CD4-positive, CD25-positive, alpha-beta regulatory T cell (primary cell): ENCODE measurements around the gene TRAF3. TPM values are rescaled to one million over a fixed set of nuclear protein-coding genes. Genes with fewer than 3 reads are reported as not detected.

Experiments used
- ATAC-seq, 2 donors: fragments of 150-1000 bp; cut with Tn5 transposase; one replicate each; pipeline ENCODE4 v1.10.0; 2021; ENCODE audit warnings: low read depth in 2 of 2, moderate number of reproducible peaks in 2 of 2, moderate library complexity in 1 of 2
- DNase-seq, 3 donors: peaks; one replicate each; pipeline versions ENCODE4 v3.0.0 to v3.0.0-alpha.2; 2012 to 2022; ENCODE audit warnings: mixed read lengths in 1 of 3
- H3K27ac ChIP-seq: one replicate; pipeline ENCODE4 v1.7.0; 2013; ENCODE audit warnings: mild to moderate bottlenecking, low read length; ENCODE audit not compliant: insufficient read depth, poor library complexity, severe bottlenecking
- H3K27me3 ChIP-seq: one replicate; pipeline ENCODE4 v1.7.0; 2013; ENCODE audit warnings: low read length; ENCODE audit not compliant: control insufficient read depth, insufficient read depth
- H3K36me3 ChIP-seq: one replicate; pipeline ENCODE4 v1.7.0; 2013; ENCODE audit warnings: mild to moderate bottlenecking, low read length, moderate library complexity; ENCODE audit not compliant: control insufficient read depth, insufficient read depth
- H3K4me1 ChIP-seq: 2 replicates; pipeline ENCODE4 v1.7.0; 2013; ENCODE audit warnings: mild to moderate bottlenecking, low read length; ENCODE audit not compliant: insufficient read depth, control insufficient read depth, poor library complexity, severe bottlenecking
- H3K4me3 ChIP-seq: one replicate; pipeline ENCODE4 v1.7.0; 2013; ENCODE audit warnings: low read depth, mild to moderate bottlenecking, low read length, moderate library complexity
- H3K9me3 ChIP-seq, 2 experiments: 1 replicate in 1 of 2; 2 replicates in 1 of 2; pipeline ENCODE4 v1.7.0; 2013; ENCODE audit warnings: low read length in 2 of 2, mild to moderate bottlenecking in 1 of 2, moderate library complexity in 1 of 2; ENCODE audit not compliant: control insufficient read depth in 2 of 2
- H3K27ac Mint-ChIP-seq, 3 donors: one replicate each; pipeline ENCODE4 v1.8.0; 2020 to 2022; ENCODE audit warnings: mild to moderate bottlenecking in 3 of 3, mixed read lengths in 3 of 3, moderate library complexity in 2 of 3
- H3K27me3 Mint-ChIP-seq: one replicate; pipeline ENCODE4 v1.8.0; 2022; ENCODE audit warnings: mild to moderate bottlenecking, mixed read lengths
- H3K36me3 Mint-ChIP-seq: one replicate; pipeline ENCODE4 v1.8.0; 2020; ENCODE audit warnings: mixed read lengths
- H3K4me1 Mint-ChIP-seq, 4 donors: one replicate each; pipeline ENCODE4 v1.8.0; 2020 to 2022; ENCODE audit warnings: mixed read lengths in 4 of 4, mild to moderate bottlenecking in 1 of 4
- H3K4me3 Mint-ChIP-seq, 4 donors: one replicate each; pipeline ENCODE4 v1.8.0; 2020 to 2022; ENCODE audit warnings: mild to moderate bottlenecking in 4 of 4, mixed read lengths in 4 of 4, moderate library complexity in 3 of 4
- H3K9me3 Mint-ChIP-seq, 7 donors: one replicate each; pipeline ENCODE4 v1.8.0; 2020 to 2022; ENCODE audit warnings: mixed read lengths in 7 of 7, mild to moderate bottlenecking in 3 of 7, moderate library complexity in 2 of 7
- polyA plus RNA-seq, 4 donors: library from polyadenylated mRNA; unstranded; fragments of 300-500 nt; fragmentation: Illumina TruSeq; gene quantifications; one replicate each; pipeline ENCODE4 v1.2.3, GENCODE V29; 2021
- total RNA-seq: library from RNA; stranded (reverse); gene quantifications from one replicate; pipeline ENCODE4 v1.2.3, GENCODE V29; 2022

Gene TRAF3
- total and polyA plus RNA-seq, 5 donors from 2014 or later, result 17.7 to 71.2 (median 22.5) TPM

GRCh38 chr14:102809870-102810269 is 32.6 kb downstream of the TRAF3 start:
- Histone ChIP-seq H3K27me3 (no peaks in the 10 kb centered on the region), H3K9me3 (no peaks in the 10 kb centered on the region), H3K27ac (peak overlapping the region; percentile 52), H3K4me3 (no peak overlapping the region), H3K4me1 (peaks cover 60% of the 10 kb centered on the region), H3K36me3 (no peaks in the 10 kb centered on the region)
- Mint-ChIP-seq H3K27ac (peak overlapping the region; percentile 34 to 67 (median 60)), H3K27me3 (no peaks in the 10 kb centered on the region), H3K4me3 (peak overlapping the region in 2 of 4 donors; percentile 4 to 27), H3K9me3 (no peaks in the 10 kb centered on the region), H3K4me1 (peaks cover 42 to 88% (median 61%) of the 10 kb centered on the region in 4 donors), H3K36me3 (peaks cover 25% of the 10 kb centered on the region)
- DNase-seq (no peak), ATAC-seq (no peak)

- H3K27ac ChIP-seq, result peak overlapping the region; percentile 52
- no peaks in the 10 kb centered on the region for H3K27me3 Mint-ChIP-seq
- H3K4me1 ChIP-seq, result peaks cover 53% of the 10 kb centered on the region
- H3K36me3 ChIP-seq, result no peaks in the 10 kb centered on the region
- H3K4me1 Mint-ChIP-seq, result peaks cover 40 to 88% (median 61%) of the 10 kb centered on the region in 4 donors
- no peaks in the 10 kb centered on the region for H3K9me3 ChIP-seq
- H3K27ac Mint-ChIP-seq, result peak overlapping the region in 2 of 3 donors; percentile 60 to 67
- H3K9me3 Mint-ChIP-seq, result no peaks in the 10 kb centered on the region
- no peak for DNase-seq
- peak overlapping the region in 2 of 4 donors; percentile 4 to 6 for H3K4me3 Mint-ChIP-seq
- H3K36me3 Mint-ChIP-seq, result peaks cover 32% of the 10 kb centered on the region
- no peak for ATAC-seq
- no peak overlapping the region for H3K4me3 ChIP-seq
- no peaks in the 10 kb centered on the region for H3K27me3 ChIP-seq
Measured at GRCh38 chr14:102810523-102810922, 33.3 kb downstream of the TRAF3 start.

GRCh38 chr14:102811254-102811963 is 34.2 kb downstream of the TRAF3 start:
- no peaks in the 10 kb centered on the region for H3K27me3 Mint-ChIP-seq
- DNase-seq (no peak), ATAC-seq (peak; percentile 6 to 29)
- peak overlapping the region; percentile 22 for H3K4me3 ChIP-seq
- H3K9me3 Mint-ChIP-seq, result no peaks in the 10 kb centered on the region
- peaks cover 47% of the 10 kb centered on the region for H3K4me1 ChIP-seq
- H3K4me1 Mint-ChIP-seq, result peaks cover 35 to 86% (median 56%) of the 10 kb centered on the region in 4 donors
- no peaks in the 10 kb centered on the region for H3K27me3 ChIP-seq
- peaks cover 34% of the 10 kb centered on the region for H3K36me3 Mint-ChIP-seq
- H3K36me3 ChIP-seq, result no peaks in the 10 kb centered on the region
- peak overlapping the region in 3 of 4 donors; percentile 4 to 44 (median 9) for H3K4me3 Mint-ChIP-seq
- H3K27ac Mint-ChIP-seq, result peak overlapping the region; percentile 26 to 62 (median 28)
- H3K9me3 ChIP-seq, result no peaks in the 10 kb centered on the region
- H3K27ac ChIP-seq, result peak overlapping the region; percentile 55

GRCh38 chr14:102811971-102812370 is 34.7 kb downstream of the TRAF3 start:
- H3K4me3 Mint-ChIP-seq, result peak overlapping the region in 2 of 4 donors; percentile 1 to 4
- H3K27me3 Mint-ChIP-seq, result no peaks in the 10 kb centered on the region
- Histone ChIP-seq H3K36me3 (peaks cover 5% of the 10 kb centered on the region), H3K4me1 (peaks cover 45% of the 10 kb centered on the region), H3K4me3 (peak overlapping the region; percentile 22), H3K27me3 (no peaks in the 10 kb centered on the region), H3K9me3 (no peaks in the 10 kb centered on the region), H3K27ac (peak overlapping the region; percentile 55)
- H3K9me3 Mint-ChIP-seq, result no peaks in the 10 kb centered on the region
- peak overlapping the region in 2 of 3 donors; percentile 26 to 57 for H3K27ac Mint-ChIP-seq
- peaks cover 39% of the 10 kb centered on the region for H3K36me3 Mint-ChIP-seq
- DNase-seq (no peak), ATAC-seq (no peak)
- H3K4me1 Mint-ChIP-seq, result peaks cover 38 to 86% (median 56%) of the 10 kb centered on the region in 4 donors

- Mint-ChIP-seq H3K27ac (peak overlapping the region; percentile 22 to 84 (median 58)), H3K4me1 (peaks cover 42 to 86% (median 59%) of the 10 kb centered on the region in 4 donors), H3K36me3 (peaks cover 35% of the 10 kb centered on the region), H3K4me3 (peak overlapping the region in 3 of 4 donors; percentile 28 to 83 (median 55)), H3K9me3 (no peaks in the 10 kb centered on the region), H3K27me3 (no peaks in the 10 kb centered on the region)
- Histone ChIP-seq H3K36me3 (peaks cover 7% of the 10 kb centered on the region), H3K27ac (no peak overlapping the region), H3K4me3 (no peak overlapping the region), H3K27me3 (no peaks in the 10 kb centered on the region), H3K9me3 (no peaks in the 10 kb centered on the region), H3K4me1 (peaks cover 48% of the 10 kb centered on the region)
- DNase-seq (no peak), ATAC-seq (no peak)
Measured at GRCh38 chr14:102813691-102814090, 36.4 kb downstream of the TRAF3 start.

- Mint-ChIP-seq H3K9me3 (no peaks in the 10 kb centered on the region), H3K36me3 (peaks cover 35% of the 10 kb centered on the region), H3K27me3 (no peaks in the 10 kb centered on the region), H3K4me1 (peaks cover 47 to 90% (median 60%) of the 10 kb centered on the region in 4 donors), H3K4me3 (peak overlapping the region in 2 of 4 donors; percentile 41 to 84), H3K27ac (peak overlapping the region; percentile 30 to 90 (median 83))
- peaks cover 7% of the 10 kb centered on the region for H3K36me3 ChIP-seq
- no peak overlapping the region for H3K27ac ChIP-seq
- no peaks in the 10 kb centered on the region for H3K9me3 ChIP-seq
- DNase-seq (no peak), ATAC-seq (no peak)
- H3K4me3 ChIP-seq, result no peak overlapping the region
- H3K27me3 ChIP-seq, result no peaks in the 10 kb centered on the region
- peaks cover 62% of the 10 kb centered on the region for H3K4me1 ChIP-seq
Measured at GRCh38 chr14:102817318-102817717, 40.1 kb downstream of the TRAF3 start.

GRCh38 chr14:102817942-102818940 is 41.0 kb downstream of the TRAF3 start:
- H3K9me3 Mint-ChIP-seq, result no peaks in the 10 kb centered on the region
- peaks cover 7% of the 10 kb centered on the region for H3K36me3 ChIP-seq
- peak overlapping the region; percentile 83 for H3K27ac ChIP-seq
- no peaks in the 10 kb centered on the region for H3K9me3 ChIP-seq
- peak overlapping the region; percentile 58 to 90 (median 83) for H3K27ac Mint-ChIP-seq
- peaks cover 35% of the 10 kb centered on the region for H3K36me3 Mint-ChIP-seq
- DNase-seq (no peak), ATAC-seq (no peak)
- H3K27me3 Mint-ChIP-seq, result no peaks in the 10 kb centered on the region
- no peaks in the 10 kb centered on the region for H3K27me3 ChIP-seq
- peaks cover 70% of the 10 kb centered on the region for H3K4me1 ChIP-seq
- peak overlapping the region; percentile 39 to 84 (median 43) for H3K4me3 Mint-ChIP-seq
- H3K4me3 ChIP-seq, result peak overlapping the region; percentile 27
- peaks cover 53 to 93% (median 65%) of the 10 kb centered on the region in 4 donors for H3K4me1 Mint-ChIP-seq
